Pancreas (tissue), 10 donors: ENCODE measurements around the gene ABLIM2. TPM values are rescaled to one million over a fixed set of nuclear protein-coding genes. Genes with fewer than 3 reads are reported as not detected.
A peak's percentile ranks its signal among the peaks of the same experiment; 100 is the strongest.

Source experiments
- ATAC-seq, 4 donors: fragments of 200-7000 bp; cut with Tn5 transposase; one replicate each; pipeline versions ENCODE4 v1.8.0 to v1.9.1; 2020; ENCODE audit warnings: mild to moderate bottlenecking in 4 of 4, moderate library complexity in 4 of 4
- DNase-seq, 6 donors: peaks; one replicate each; pipeline ENCODE4 v3.0.0-alpha.2; 2020
- FAIRE-seq: peaks from 2 replicates; lab custom pipeline; 2012; peaks lifted over from hg19 to GRCh38; lab: Jason Lieb, UNC
- H3K27ac ChIP-seq, 4 donors: fragments of 200-600 bp; sonication (generic); 1 replicate in 3 of 4; 2 replicates in 1 of 4; pipeline versions ENCODE4 v1.5.0 to v1.8.0; 2020
- H3K27me3 ChIP-seq, 4 donors: fragments of 200-600 bp; one replicate each; pipeline ENCODE4 v1.8.0; 2021
- H3K36me3 ChIP-seq, 3 donors: fragments of 200-600 bp; sonication (generic) in 1 of 3; one replicate each; pipeline versions ENCODE4 v1.5.0 to v1.8.0; 2020 to 2021
- H3K4me1 ChIP-seq, 3 donors: fragments of 200-600 bp; one replicate each; pipeline ENCODE4 v1.8.0; 2021
- H3K4me3 ChIP-seq, 4 donors: fragments of 200-600 bp; sonication (generic) in 2 of 4; one replicate each; pipeline versions ENCODE4 v1.5.0 to v1.8.0; 2020 to 2021
- H3K9me3 ChIP-seq, 4 donors: fragments of 200-600 bp; one replicate each; pipeline ENCODE4 v1.8.0; 2021
- WGBS, 2 donors: extraction: QIAGEN DNeasy Blood & Tissue Kit; methylation state at CpG; one replicate each; pipeline ENCODE4 v1.1.7; 2013; 5-methylcytosine and 5-hydroxymethylcytosine counted together
- intact Hi-C, 3 donors: fragments of 100-400 bp; cut with DNase I; formaldehyde crosslinking; loops; one replicate each; pipeline versions ENCODE4 v1.11.1 to v1.14.2; 2022
- polyA plus RNA-seq, 2 donors: library from polyadenylated mRNA; stranded (reverse); fragments of 200-250 nt; gene quantifications; one replicate each; pipeline ENCODE4 v1.2.3, GENCODE V29; 2013
- total RNA-seq, 6 donors: library from RNA; stranded (reverse); fragmentation: NEBNext Ultra II Directional in 4 of 6; extraction: Animal tissue kit (Norgen Biotek cat#: 25700) in 4 of 6; gene quantifications; one replicate each; pipeline versions ENCODE4 v1.2.1 to v1.2.4, GENCODE V29; 2021 to 2023
- TF ChIP-seq, protein P1 (sequence below), 4 donors: fragments of 200-600 bp; sonication (generic) in 3 of 4; IDR thresholded peaks; one replicate each; pipeline versions ENCODE4 v1.5.0 to v1.8.0; 2021; ENCODE audit warnings: antibody characterized with exemption in 4 of 4
- donor health status: healthy with polysubstance abuse.
- donor health status: DM: no; HTN: no; CAD: no; lungs with moderate emphysema.
- donor health status: DM: no; HTN: no; CAD: no.
- donor health status: control.
- donor health status: control.
- donor health status: Bipolar disorder and iron deficiency.
- donor health status: DM: yes; HTN: yes; CAD: no.
- donor health status: DM: no; HTN: no; CAD: no.
- donor health status: DM: no; HTN: no; CAD: no.
- donor health status: DM: yes; HTN: yes; CAD: no.

The ABLIM2 gene
- total RNA-seq (1 to 10 TPM; 4.3 to 8.6 (median 6.0) TPM), polyA plus RNA-seq (10 to 100 TPM in 1 of 2 donors, 1 to 10 TPM in 1; 6.1 to 13.1 TPM)

- ATAC-seq = peak; percentile 95 to 98 (median 96)
- intact Hi-C loops = no loop called here
- Histone ChIP-seq H3K36me3 (no peaks in the 10 kb centered on the region), H3K9me3 (no peaks in the 10 kb centered on the region), H3K4me1 (peaks cover 0 to 17% (median 10%) of the 10 kb centered on the region in 3 donors), H3K27me3 (no peaks in the 10 kb centered on the region), H3K27ac (peak within 1 kb of the TSS; percentile 47 to 67 (median 62)), H3K4me3 (peak within 1 kb of the TSS; percentile 69 to 94 (median 82))
- peak; percentile 96 to 100 (median 99) for DNase-seq
- TF ChIP-seq, protein P1, sequence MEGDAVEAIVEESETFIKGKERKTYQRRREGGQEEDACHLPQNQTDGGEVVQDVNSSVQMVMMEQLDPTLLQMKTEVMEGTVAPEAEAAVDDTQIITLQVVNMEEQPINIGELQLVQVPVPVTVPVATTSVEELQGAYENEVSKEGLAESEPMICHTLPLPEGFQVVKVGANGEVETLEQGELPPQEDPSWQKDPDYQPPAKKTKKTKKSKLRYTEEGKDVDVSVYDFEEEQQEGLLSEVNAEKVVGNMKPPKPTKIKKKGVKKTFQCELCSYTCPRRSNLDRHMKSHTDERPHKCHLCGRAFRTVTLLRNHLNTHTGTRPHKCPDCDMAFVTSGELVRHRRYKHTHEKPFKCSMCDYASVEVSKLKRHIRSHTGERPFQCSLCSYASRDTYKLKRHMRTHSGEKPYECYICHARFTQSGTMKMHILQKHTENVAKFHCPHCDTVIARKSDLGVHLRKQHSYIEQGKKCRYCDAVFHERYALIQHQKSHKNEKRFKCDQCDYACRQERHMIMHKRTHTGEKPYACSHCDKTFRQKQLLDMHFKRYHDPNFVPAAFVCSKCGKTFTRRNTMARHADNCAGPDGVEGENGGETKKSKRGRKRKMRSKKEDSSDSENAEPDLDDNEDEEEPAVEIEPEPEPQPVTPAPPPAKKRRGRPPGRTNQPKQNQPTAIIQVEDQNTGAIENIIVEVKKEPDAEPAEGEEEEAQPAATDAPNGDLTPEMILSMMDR (IDR thresholded peaks at IDR 0.05) = no peak
- 0 to 1% methylated on average over 93 to 96 of the region's 96 CpGs for WGBS, 2 donors
- no peak for FAIRE-seq
Measured at GRCh38 chr4:8158710-8159536, at the start of gene ABLIM2. TSS of gene ABLIM2 (minus strand) at chr4:8158813. CDS start at chr4:8158689, 124 bp downstream.

DNA sequence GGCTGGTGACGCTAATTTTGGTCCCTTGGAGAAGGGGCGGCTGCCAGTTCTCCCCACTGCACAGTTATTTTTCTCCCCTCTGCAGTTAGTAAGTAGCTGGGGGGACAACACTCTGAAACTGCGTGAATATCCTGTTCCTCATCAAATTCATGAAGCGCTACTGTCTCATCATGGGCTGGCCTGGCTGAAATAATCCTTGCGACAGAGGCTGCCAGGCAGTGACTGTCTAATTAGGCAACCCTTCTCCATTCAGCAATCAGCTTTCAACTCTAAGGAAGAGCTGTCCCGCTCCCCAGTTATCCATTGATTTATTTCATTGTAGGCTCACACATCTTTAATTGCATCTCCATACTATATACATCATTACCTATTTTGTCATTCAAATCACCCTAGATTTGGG lies 48.7 kb upstream of the ABLIM2 start:
- TF ChIP-seq, protein P1 (IDR thresholded peaks at IDR 0.05) = no peak
- Histone ChIP-seq H3K36me3 (no peaks in the 10 kb centered on the region), H3K4me3 (no peak overlapping the region), H3K9me3 (no peaks in the 10 kb centered on the region), H3K27me3 (no peaks in the 10 kb centered on the region), H3K4me1 (no peaks in the 10 kb centered on the region), H3K27ac (no peak overlapping the region)
- DNase-seq (no peak), ATAC-seq (no peak), FAIRE-seq (no peak)
- WGBS, 2 donors = 93 to 95% methylated on average over 6 of the region's 6 CpGs
- intact Hi-C loops = no loop called here

DNA sequence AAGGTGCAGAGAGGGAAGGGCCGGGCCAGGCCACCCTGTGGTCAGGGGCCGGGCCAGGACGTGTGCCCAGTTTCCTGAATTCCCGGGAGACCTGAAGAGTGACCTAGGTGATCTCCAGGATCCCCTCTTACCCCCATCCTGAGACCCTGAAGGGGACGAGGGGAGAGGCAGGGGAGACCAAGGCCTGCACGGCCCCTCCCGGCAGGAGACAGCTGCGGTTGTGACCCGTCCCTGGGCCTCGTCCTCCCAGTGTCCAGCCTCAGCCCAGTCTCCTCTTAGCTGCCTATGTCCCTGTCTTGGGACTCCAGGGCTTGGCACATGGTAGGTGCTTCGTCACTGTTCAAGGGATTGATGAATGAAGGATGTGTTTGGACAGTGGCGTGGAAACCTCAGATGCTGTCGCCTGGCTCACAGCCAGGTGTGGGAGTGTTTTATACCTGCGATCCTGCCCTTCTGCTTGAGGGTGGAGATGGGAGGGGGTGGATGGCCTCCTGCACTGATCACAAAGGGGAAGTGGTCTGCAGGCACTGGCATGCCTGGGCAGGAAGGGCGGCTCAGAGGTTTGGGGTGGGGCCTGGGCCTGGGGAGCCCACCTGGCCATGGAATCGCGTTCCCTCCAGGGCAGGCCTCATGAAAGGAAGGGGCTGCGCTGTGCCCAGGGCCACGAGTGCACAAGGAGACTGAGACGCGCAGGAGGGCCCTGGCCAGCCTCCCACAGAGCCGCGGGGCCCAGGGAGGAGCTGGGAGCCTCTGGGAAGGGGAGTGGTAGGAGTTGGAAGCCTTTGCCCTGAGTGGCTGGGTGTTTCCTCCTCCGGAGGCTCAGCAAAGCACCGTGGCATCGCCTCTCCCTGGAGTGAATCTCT lies 47.4 kb upstream of the ABLIM2 start:
- peak in 1 of 6 donors; percentile 58 for DNase-seq
- WGBS, 2 donors = 77 to 79% methylated on average over 26 of the region's 26 CpGs
- FAIRE-seq = no peak
- Histone ChIP-seq H3K9me3 (no peaks in the 10 kb centered on the region), H3K4me1 (peaks cover 0 to 11% (median 6%) of the 10 kb centered on the region in 3 donors), H3K36me3 (no peaks in the 10 kb centered on the region), H3K4me3 (no peak overlapping the region), H3K27ac (no peak overlapping the region), H3K27me3 (no peaks in the 10 kb centered on the region)
- TF ChIP-seq, protein P1 (IDR thresholded peaks at IDR 0.05) = no peak
- peak in 3 of 4 donors; percentile 5 to 10 (median 10) for ATAC-seq
- intact Hi-C loops = no loop called here

GRCh38 chr4:8205241-8205707 lies 46.7 kb upstream of the ABLIM2 start:
- Histone ChIP-seq H3K9me3 (no peaks in the 10 kb centered on the region), H3K36me3 (no peaks in the 10 kb centered on the region), H3K27ac (no peak overlapping the region), H3K4me1 (peaks cover 5 to 13% (median 13%) of the 10 kb centered on the region in 3 donors), H3K4me3 (no peak overlapping the region), H3K27me3 (no peaks in the 10 kb centered on the region)
- 77 to 84% methylated on average over 19 of the region's 19 CpGs for WGBS, 2 donors
- intact Hi-C loops = no loop called here
- DNase-seq (no peak), ATAC-seq (no peak), FAIRE-seq (no peak)
- TF ChIP-seq, protein P1 (IDR thresholded peaks at IDR 0.05) = no peak
